ENCODE data around the gene SCNN1B.

Gene SCNN1B

GRCh38 chr16:23410176-23410575 lies 108.1 kb downstream of the SCNN1B start:
- no peak for DNase-seq

- DNase-seq, result no peak
Measured at GRCh38 chr16:23414731-23415130, 112.6 kb downstream of the SCNN1B start.

DNA sequence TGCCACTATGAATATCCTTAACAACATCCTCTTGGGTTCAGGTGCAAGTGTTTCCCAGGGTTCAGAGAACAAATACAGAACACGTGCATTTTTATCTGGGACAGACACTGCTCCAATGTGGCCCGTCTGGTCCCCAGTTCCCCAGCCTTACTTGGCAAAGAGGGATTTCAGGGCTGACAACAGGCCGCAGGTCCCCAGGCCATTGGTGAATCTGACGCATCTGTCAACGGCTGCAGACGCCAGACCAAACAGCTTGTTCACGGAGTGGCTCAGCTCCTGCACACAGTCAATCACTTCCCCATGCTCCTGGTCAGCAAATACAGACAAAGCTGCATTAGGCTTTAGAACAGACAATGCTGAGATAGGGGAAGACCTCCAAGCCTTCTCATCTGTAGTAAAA lies 114.7 kb downstream of the SCNN1B start:
- no peak for DNase-seq

GRCh38 chr16:23420011-23420410 lies 117.9 kb downstream of the SCNN1B start:
- DNase-seq, result no peak

DNA sequence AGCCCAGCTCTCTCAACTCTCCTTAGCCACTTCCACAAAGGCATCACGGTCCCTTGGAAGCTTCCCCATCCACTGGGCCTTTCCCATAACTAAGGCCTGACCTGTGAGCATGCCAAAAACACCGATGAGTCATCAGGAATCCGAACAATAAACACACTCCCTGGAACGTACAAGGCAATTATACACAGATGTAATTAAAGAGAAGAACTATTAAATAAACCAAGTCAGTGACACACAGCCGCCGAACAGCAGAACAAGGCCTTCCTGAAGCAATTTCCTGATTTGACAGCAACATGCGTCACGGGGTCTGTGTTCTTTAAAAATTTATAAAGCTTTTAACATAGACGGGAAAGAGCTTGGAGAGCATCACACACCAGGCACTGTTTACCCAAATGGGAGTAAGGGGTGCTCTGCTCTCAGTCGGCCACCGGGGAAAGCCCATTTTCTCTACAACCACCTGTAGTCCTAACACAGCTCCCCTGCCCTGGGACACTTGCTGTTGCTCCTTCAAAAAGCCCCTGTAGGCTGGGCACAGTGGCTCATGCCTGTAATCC lies 121.5 kb downstream of the SCNN1B start:
- no peak for DNase-seq

- DNase-seq, result no peak
Measured at GRCh38 chr16:23424292-23424958, 122.3 kb downstream of the SCNN1B start.

DNA sequence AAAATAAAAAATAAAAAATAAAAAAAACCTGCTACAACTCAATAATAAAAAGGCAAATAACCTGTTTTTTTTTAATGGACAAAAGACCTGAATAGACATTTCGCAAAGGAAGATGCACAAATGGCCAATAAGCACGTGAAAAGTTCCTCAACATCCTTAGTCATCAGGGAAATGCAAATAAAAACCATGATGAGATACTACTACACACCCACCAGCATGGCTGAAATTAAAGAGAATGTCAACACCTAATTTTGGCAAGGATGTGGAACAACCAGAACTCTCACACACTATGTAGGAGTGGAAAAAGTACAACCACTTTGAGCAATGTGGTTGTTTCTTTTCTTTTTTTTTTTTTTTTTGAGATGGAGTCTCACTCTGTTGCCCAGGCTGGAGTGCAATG lies 126.2 kb downstream of the SCNN1B start:
- no peak for DNase-seq

Data from activated CD4-positive, alpha-beta T cell treated with anti-CD3 and anti-CD28 coated beads for 1 hour (primary cell).